ENCODE data around the gene HNRNPH3.

Gene HNRNPH3

GRCh38 chr10:68331455-68332258 is at the start of gene HNRNPH3:
Gene HNRNPH3 (plus strand): TSS chr10:68332064. CDS start chr10:68337222, 5,158 bp downstream.
- no peak for TF ChIP-seq CTCF (IDR thresholded peaks at IDR 0.05; ENCODE audit: borderline replicate concordance, insufficient read depth, low read depth, low read length)
- H3K4me3 ChIP-seq (ENCODE audit: low read depth, low read length) = peak within 1 kb of the TSS; percentile 85

- no peak for TF ChIP-seq CTCF (IDR thresholded peaks at IDR 0.05; ENCODE audit: borderline replicate concordance, insufficient read depth, low read depth, low read length)
- H3K4me3 ChIP-seq (ENCODE audit: low read depth, low read length) = no peak overlapping the region
Measured at GRCh38 chr10:68284062-68285001, 47.5 kb upstream of the HNRNPH3 start.

GRCh38 chr10:68288717-68289116 is 43.1 kb upstream of the HNRNPH3 start:
- no peak for TF ChIP-seq CTCF (IDR thresholded peaks at IDR 0.05; ENCODE audit: borderline replicate concordance, insufficient read depth, low read depth, low read length)
- no peak overlapping the region for H3K4me3 ChIP-seq (ENCODE audit: low read depth, low read length)

- no peak overlapping the region for H3K4me3 ChIP-seq (ENCODE audit: low read depth, low read length)
- TF ChIP-seq CTCF (IDR thresholded peaks at IDR 0.05; ENCODE audit: borderline replicate concordance, insufficient read depth, low read depth, low read length) = no peak
Measured at GRCh38 chr10:68290736-68291135, 41.1 kb upstream of the HNRNPH3 start.

GRCh38 chr10:68296843-68297663 is 34.8 kb upstream of the HNRNPH3 start:
- H3K4me3 ChIP-seq (ENCODE audit: low read depth, low read length) = no peak overlapping the region
- no peak for TF ChIP-seq CTCF (IDR thresholded peaks at IDR 0.05; ENCODE audit: borderline replicate concordance, insufficient read depth, low read depth, low read length)

- TF ChIP-seq CTCF (IDR thresholded peaks at IDR 0.05; ENCODE audit: borderline replicate concordance, insufficient read depth, low read depth, low read length) = no peak
- H3K4me3 ChIP-seq (ENCODE audit: low read depth, low read length) = no peak overlapping the region
Measured at GRCh38 chr10:68301301-68301700, 30.6 kb upstream of the HNRNPH3 start.

Data from GM12875 (cell line).